ENCODE data around the gene ATP9A. TPM values are rescaled to one million over a fixed set of nuclear protein-coding genes. Genes with fewer than 3 reads are reported as not detected.

ATP9A gene
- total and polyA plus RNA-seq, 2 of the 8 experiments (the other 6 are each of a cell fraction or from before 2014, with no cell fraction given): 5.0 to 6.4 TPM

DNA sequence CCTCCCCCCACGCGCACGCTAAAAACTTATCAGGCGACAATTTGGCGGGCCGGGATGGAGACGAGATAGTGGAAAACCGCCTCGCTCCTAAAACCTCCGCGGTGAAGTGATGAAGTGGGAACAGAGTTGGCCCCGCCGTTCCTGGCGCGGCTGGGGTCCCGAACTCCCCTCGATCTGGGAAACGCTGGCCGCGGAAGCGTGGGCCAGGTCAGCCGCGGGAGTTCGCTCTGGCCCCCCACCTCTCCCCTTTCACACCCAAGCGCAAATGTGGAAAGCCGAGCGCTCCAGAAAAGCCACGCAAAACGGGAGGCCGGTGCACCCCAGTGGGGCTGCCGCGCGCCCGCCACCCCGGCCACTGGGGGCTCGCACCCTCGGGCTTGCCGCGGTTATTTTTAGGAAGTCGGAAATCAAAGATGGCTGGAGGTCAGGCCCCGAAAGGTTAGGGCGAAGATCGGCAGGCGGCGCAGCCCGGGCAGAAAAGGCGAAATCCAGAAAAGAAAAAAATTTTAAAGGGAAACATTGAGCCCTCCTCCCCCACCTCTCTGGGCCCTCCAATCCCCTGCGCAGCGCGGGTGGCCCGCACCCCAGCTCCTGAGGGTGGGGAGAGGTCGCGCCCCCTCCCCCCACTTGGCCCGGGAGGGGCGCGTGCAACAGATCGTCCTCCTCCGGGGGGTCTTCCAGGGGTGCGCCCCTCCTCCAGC lies 33.1 kb upstream of the ATP9A start:
- Histone ChIP-seq H2BK12ac (ENCODE audit: low read depth, low read length) (no peak overlapping the region), H2BK20ac (ENCODE audit: low read length) (no peak overlapping the region), H2AK5ac (ENCODE audit: low read depth, low read length) (0 out of 2 replicates have a peak overlapping the region, but pooled peaks have one; percentile 68), H2AFZ (ENCODE audit: low read length) (no peak overlapping the region), H3K79me1 (ENCODE audit: low read depth, low read length) (no peaks in the 10 kb centered on the region; the same call in 1 of the 2 replicates), H3K4ac (replicated peaks; ENCODE audit: insufficient read length, low read depth, low read length) (peak overlapping the region; percentile 75), H3K4me3 (ENCODE audit: extremely low read depth in 1 of 4, insufficient read depth in 2 of 4, low read depth in 3 of 4, low read length in 4 of 4) (peak overlapping the region; percentile 90 to 99 (median 94)), H3K14ac (ENCODE audit: insufficient read length) (peak overlapping the region; percentile 82), H3K23me2 (ENCODE audit: low read depth, low read length) (peaks cover 10% of the 10 kb centered on the region), H3K18ac (ENCODE audit: extremely low read depth, low read length) (peak overlapping the region; percentile 95), H4K20me1 (replicated peaks in 1 of 2; ENCODE audit: control insufficient read depth in 1 of 2, insufficient read depth in 2 of 2, low read length in 2 of 2) (peaks cover 5 to 10% of the 10 kb centered on the region in 2 experiments), H2BK5ac (ENCODE audit: low read depth, low read length) (peak overlapping the region; percentile 90), H2BK15ac (ENCODE audit: low read length) (no peak overlapping the region), H4K8ac (ENCODE audit: extremely low read depth, insufficient read depth, low read length) (peak overlapping the region; percentile 97), H3K4me1 (replicated peaks in 1 of 4; ENCODE audit: control insufficient read depth in 3 of 4, insufficient read depth in 4 of 4, low read length in 3 of 4) (peaks cover 5 to 13% (median 10%) of the 10 kb centered on the region in 4 experiments), H3K27me3 (replicated peaks in 1 of 4; ENCODE audit: control insufficient read depth in 3 of 4, extremely low read depth in 1 of 4, insufficient read depth in 3 of 4, low read length in 3 of 4) (no peaks in the 10 kb centered on the region), H3K79me2 (ENCODE audit: control insufficient read depth in 1 of 2, insufficient read depth in 2 of 2, low read length in 2 of 2) (peaks cover 28 to 60% of the 10 kb centered on the region in 2 experiments), H3K36me3 (ENCODE audit: control insufficient read depth in 2 of 4, insufficient read depth in 4 of 4, low read length in 3 of 4) (peaks cover 0 to 16% (median 0%) of the 10 kb centered on the region in 4 experiments; a peak in 1 of 8 replicates), H3K23ac (ENCODE audit: insufficient read length) (no peak overlapping the region), H4K91ac (replicated peaks; ENCODE audit: insufficient read length, low read length) (peak overlapping the region; percentile 91), H4K5ac (ENCODE audit: insufficient read length, low read depth, low read length) (peak overlapping the region; percentile 90), H3K56ac (replicated peaks; ENCODE audit: insufficient read length, low read depth, low read length) (peak overlapping the region; percentile 98), H3K27ac (ENCODE audit: low read depth, low read length) (peak overlapping the region; percentile 96), H2BK120ac (replicated peaks; ENCODE audit: low read depth, low read length) (peak overlapping the region; percentile 51), H3K4me2 (ENCODE audit: insufficient read depth in 1 of 2, low read depth in 2 of 2, low read length in 2 of 2) (peak overlapping the region; percentile 71 to 99), H3K9ac (replicated peaks in 1 of 4; ENCODE audit: extremely low read depth in 1 of 4, low read depth in 3 of 4, low read length in 3 of 4) (peak overlapping the region; percentile 82 to 97 (median 96)), H3K9me3 (ENCODE audit: insufficient read depth in 2 of 2, low read depth in 1 of 2, low read length in 1 of 2) (no peaks in the 10 kb centered on the region)
- peak in 1 of 2 experiments; percentile 71 for DNase-seq (ENCODE audit: low read depth in 1 of 2, low spot score in 2 of 2)
- ChIA-PET POLR2A (ENCODE audit: partially characterized antibody) (interaction anchor here (0.8 to 2.5 kb wide), 30 partner anchors 8 to 1004 kb away, joined by 3 to 24 read pairs (median 5); no protein-coding TSS in a partner anchor), CTCF (ENCODE audit: partially characterized antibody) (interaction anchor here (0.6 to 2.5 kb wide), 9 partner anchors 36 to 306 kb away, joined by 3 to 12 read pairs (median 7); no protein-coding TSS in a partner anchor)
- 1% methylated on average over 36 of the region's 59 CpGs; no CpG with 5 or more reads in 1 of the 2 experiments for WGBS, 2 experiments (ENCODE audit: extremely low coverage in 1 of 2, insufficient coverage in 1 of 2, insufficient read length in 1 of 2, insufficient replicate concordance in 2 of 2, low coverage in 1 of 2, low lambda C conversion rate in 2 of 2, missing lambda C conversion rate in 1 of 2)
- FAIRE-seq: no peak
- TF ChIP-seq NRF1 (IDR thresholded peaks at IDR 0.05; ENCODE audit: low read depth, low read length) (no peak), RAD21 (IDR thresholded peaks at IDR 0.05 in 1 of 2, conservative IDR thresholded peaks at IDR 0.05 in 1 of 2; ENCODE audit: low read depth in 2 of 2, low read length in 2 of 2) (peak in 1 of 2 experiments; percentile 38; a peak in 1 of 4 replicates), YY1 (IDR thresholded peaks at IDR 0.05; ENCODE audit: low read depth, low read length) (peak; percentile 88), KDM4A (IDR thresholded peaks at IDR 0.05; ENCODE audit: low read depth, low read length, severe bottlenecking) (no peak), SIRT6 (IDR thresholded peaks at IDR 0.05; ENCODE audit: low read length) (no peak), EP300 (IDR thresholded peaks at IDR 0.05; ENCODE audit: borderline replicate concordance in 1 of 2, low read depth in 2 of 2, low read length in 2 of 2) (no peak), ASH2L (IDR thresholded peaks at IDR 0.05; ENCODE audit: low read length) (peak; percentile 16), RFX5 (IDR thresholded peaks at IDR 0.05; ENCODE audit: borderline replicate concordance, low read depth, low read length) (no peak), ZNF274 (IDR thresholded peaks at IDR 0.05; ENCODE audit: borderline replicate concordance, extremely low read depth, low read length) (no peak), BACH1 (IDR thresholded peaks at IDR 0.05; ENCODE audit: low read length) (no peak; the same call in 1 of the 2 replicates), CHD1 (IDR thresholded peaks at IDR 0.05; ENCODE audit: low read depth, low read length) (no peak; the same call in 1 of the 2 replicates), SP4 (IDR thresholded peaks at IDR 0.05; ENCODE audit: low read length) (no peak)

Measured in H1 (cell line).